Esophagus muscularis mucosa (tissue), 4 donors: ENCODE data around the gene RGMA. TPM values are rescaled to one million over a fixed set of nuclear protein-coding genes. Genes with fewer than 3 reads are reported as not detected.

ENCODE experiments used
- DNase-seq: peaks from one replicate; pipeline ENCODE4 v3.0.0-alpha.2; 2017; ENCODE audit errors: extremely low spot score
- H3K27ac ChIP-seq, 4 donors: fragments of 200-600 bp; sonication (generic); replicated peaks in 1 of 4; 1 replicate in 3 of 4; 2 replicates in 1 of 4; pipeline ENCODE4 v1.5.1; 2016 to 2019; ENCODE audit warnings: mild to moderate bottlenecking in 1 of 4
- H3K27me3 ChIP-seq, 4 donors: fragments of 200-600 bp; sonication (generic); one replicate each; pipeline versions ENCODE4 v1.5.1 to v1.6.0; 2016 to 2019
- H3K36me3 ChIP-seq, 4 donors: fragments of 200-600 bp; sonication (generic); one replicate each; pipeline ENCODE4 v1.5.1; 2016 to 2019
- H3K4me1 ChIP-seq, 4 donors: fragments of 200-600 bp; sonication (generic); one replicate each; pipeline ENCODE4 v1.5.1; 2016 to 2019
- H3K4me3 ChIP-seq, 4 donors: fragments of 200-600 bp; sonication (generic); 1 replicate in 2 of 4; 2 replicates in 2 of 4; pipeline ENCODE4 v1.5.1; 2016 to 2019; ENCODE audit warnings: mild to moderate bottlenecking in 4 of 4, moderate library complexity in 1 of 4
- H3K9me3 ChIP-seq, 4 donors: fragments of 200-600 bp; sonication (generic); 1 replicate in 3 of 4; 2 replicates in 1 of 4; pipeline ENCODE4 v1.5.1; 2016 to 2019
- EP300 ChIP-seq: sonication (generic); formaldehyde crosslinking; IDR thresholded peaks from one replicate; pipeline ENCODE4 v1.6.1; 2017; ENCODE audit warnings: antibody characterized with exemption
- POLR2A ChIP-seq: fragments of 450-650 bp; IDR thresholded peaks from one replicate; pipeline ENCODE4 v1.6.1; 2017; ENCODE audit warnings: antibody characterized with exemption, moderate library complexity, mild to moderate bottlenecking, low read depth
- POLR2AphosphoS5 ChIP-seq, 2 donors: sonication (generic); formaldehyde crosslinking; IDR thresholded peaks; one replicate each; pipeline ENCODE4 v1.6.1; 2017; ENCODE audit warnings: antibody characterized with exemption in 2 of 2
- WGBS: methylation state at CpG from one replicate; pipeline ENCODE4 v1.1.5; 2018; 5-methylcytosine and 5-hydroxymethylcytosine counted together
- intact Hi-C: fragments of 100-400 bp; cut with DNase I; formaldehyde crosslinking; loops from one replicate; pipeline ENCODE4 v1.15.1; 2023
- total RNA-seq, 4 donors: library from RNA; depleted of rRNA; stranded (reverse); fragments of >200 nt; gene quantifications; one replicate each; pipeline versions ENCODE4 v1.1.0 to v1.2.1, GENCODE V29; 2016
- TF ChIP-seq, protein P1 (sequence below), 3 experiments: fragments of 200-600 bp in 2 of 3; fragments of 450-650 bp in 1 of 3; sonication (generic) in 2 of 3; IDR thresholded peaks; one replicate each; pipeline ENCODE4 v1.5.1; 2017 to 2019; ENCODE audit warnings: antibody characterized with exemption in 3 of 3, mild to moderate bottlenecking in 2 of 3, moderate library complexity in 1 of 3

Gene RGMA
- total RNA-seq, 4 donors from 2014 or later = 101 to 312 (median 188) TPM

DNA sequence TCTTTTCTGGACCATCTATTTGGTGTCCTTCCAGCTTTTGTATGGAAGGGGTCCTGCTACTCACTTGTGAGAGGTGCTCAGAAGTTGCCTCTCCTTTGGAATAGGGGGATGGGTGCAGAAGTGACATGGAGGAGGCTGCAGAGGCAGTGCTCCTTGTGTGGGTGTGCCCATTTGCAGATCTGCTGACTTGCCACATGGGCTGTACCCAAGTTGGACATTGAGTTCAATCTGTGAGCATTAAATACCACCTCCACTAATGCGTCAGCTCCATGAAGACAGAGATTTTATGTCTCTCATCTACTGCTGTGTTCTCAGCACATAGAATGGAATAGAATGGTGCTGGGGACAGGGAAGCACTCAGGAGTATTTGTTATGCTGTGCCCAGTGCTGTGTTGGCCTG, 76.2 kb downstream of the RGMA start:
- no peak for TF ChIP-seq POLR2A
- TF ChIP-seq, protein P1, sequence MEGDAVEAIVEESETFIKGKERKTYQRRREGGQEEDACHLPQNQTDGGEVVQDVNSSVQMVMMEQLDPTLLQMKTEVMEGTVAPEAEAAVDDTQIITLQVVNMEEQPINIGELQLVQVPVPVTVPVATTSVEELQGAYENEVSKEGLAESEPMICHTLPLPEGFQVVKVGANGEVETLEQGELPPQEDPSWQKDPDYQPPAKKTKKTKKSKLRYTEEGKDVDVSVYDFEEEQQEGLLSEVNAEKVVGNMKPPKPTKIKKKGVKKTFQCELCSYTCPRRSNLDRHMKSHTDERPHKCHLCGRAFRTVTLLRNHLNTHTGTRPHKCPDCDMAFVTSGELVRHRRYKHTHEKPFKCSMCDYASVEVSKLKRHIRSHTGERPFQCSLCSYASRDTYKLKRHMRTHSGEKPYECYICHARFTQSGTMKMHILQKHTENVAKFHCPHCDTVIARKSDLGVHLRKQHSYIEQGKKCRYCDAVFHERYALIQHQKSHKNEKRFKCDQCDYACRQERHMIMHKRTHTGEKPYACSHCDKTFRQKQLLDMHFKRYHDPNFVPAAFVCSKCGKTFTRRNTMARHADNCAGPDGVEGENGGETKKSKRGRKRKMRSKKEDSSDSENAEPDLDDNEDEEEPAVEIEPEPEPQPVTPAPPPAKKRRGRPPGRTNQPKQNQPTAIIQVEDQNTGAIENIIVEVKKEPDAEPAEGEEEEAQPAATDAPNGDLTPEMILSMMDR (IDR thresholded peaks at IDR 0.05) = no peak
- Histone ChIP-seq H3K4me3 (no peak overlapping the region), H3K36me3 (peaks cover 73 to 100% (median 92%) of the 10 kb centered on the region in 4 donors), H3K4me1 (peaks cover 0 to 5% (median under 1%) of the 10 kb centered on the region in 4 donors), H3K9me3 (no peaks in the 10 kb centered on the region), H3K27ac (no peak overlapping the region), H3K27me3 (no peaks in the 10 kb centered on the region)
- 91% methylated on average over 1 of the region's 1 CpG for WGBS
- intact Hi-C loops = no loop called here
- DNase-seq = no peak

DNA sequence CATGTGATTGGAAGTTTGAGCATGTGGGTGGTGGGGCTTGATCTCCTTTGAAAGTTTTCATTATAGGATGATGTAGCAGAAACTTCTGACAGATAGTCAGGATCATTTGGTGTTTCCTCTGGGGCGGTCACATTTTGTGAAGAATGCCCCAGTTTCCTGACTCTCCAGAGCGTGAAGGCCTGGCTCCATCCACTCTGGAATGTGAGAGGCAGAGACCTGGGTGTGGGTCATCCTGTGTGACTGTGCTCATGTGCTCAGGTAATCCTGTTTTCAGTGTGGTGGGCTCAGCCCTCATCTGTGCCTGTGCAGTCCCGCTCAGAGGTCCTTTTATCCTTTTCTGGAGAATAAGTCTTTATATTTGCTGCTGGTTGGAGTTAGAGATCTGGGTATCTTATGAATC, 81.0 kb downstream of the RGMA start:
- no peak overlapping the region for H3K27ac ChIP-seq
- no peak for DNase-seq
- H3K4me3 ChIP-seq = no peak overlapping the region
- H3K9me3 ChIP-seq = no peaks in the 10 kb centered on the region
- no peak for TF ChIP-seq EP300
- TF ChIP-seq, protein P1 (IDR thresholded peaks at IDR 0.05) = no peak
- 100% methylated on average over 3 of the region's 3 CpGs for WGBS
- peaks cover 76 to 99% (median 94%) of the 10 kb centered on the region in 4 donors for H3K36me3 ChIP-seq
- intact Hi-C loops = no loop called here
- H3K27me3 ChIP-seq = no peaks in the 10 kb centered on the region
- H3K4me1 ChIP-seq = no peaks in the 10 kb centered on the region

DNA sequence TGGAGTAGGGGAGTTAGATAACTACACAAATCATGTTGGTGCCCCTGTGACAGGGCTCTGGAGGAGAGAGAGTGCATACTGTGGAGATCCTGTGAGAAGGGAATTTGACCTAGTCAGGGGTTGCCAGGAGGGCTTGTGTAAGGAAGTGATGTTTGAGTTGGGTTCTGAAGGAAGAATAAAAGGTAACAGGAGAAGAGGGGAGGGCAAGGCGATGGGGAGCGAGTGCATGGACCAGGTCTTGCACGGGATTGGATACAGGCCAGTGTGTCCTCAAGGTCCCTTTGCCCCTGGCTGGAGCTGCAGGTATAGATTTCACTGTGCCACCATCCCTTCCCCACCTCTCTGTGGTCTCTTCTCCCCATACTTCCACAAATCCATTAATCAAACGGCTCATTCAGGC, 83.9 kb downstream of the RGMA start:
- Histone ChIP-seq H3K4me3 (no peak overlapping the region), H3K4me1 (no peaks in the 10 kb centered on the region), H3K27ac (no peak overlapping the region), H3K9me3 (no peaks in the 10 kb centered on the region), H3K27me3 (no peaks in the 10 kb centered on the region), H3K36me3 (peaks cover 81 to 99% (median 94%) of the 10 kb centered on the region in 4 donors)
- TF ChIP-seq POLR2A (no peak), EP300 (no peak), POLR2AphosphoS5 (IDR thresholded peaks at IDR 0.05) (no peak)
- TF ChIP-seq, protein P1 (IDR thresholded peaks at IDR 0.05) = no peak
- no peak for DNase-seq
- intact Hi-C loops = no loop called here
- WGBS = 87% methylated on average over 4 of the region's 4 CpGs

DNA sequence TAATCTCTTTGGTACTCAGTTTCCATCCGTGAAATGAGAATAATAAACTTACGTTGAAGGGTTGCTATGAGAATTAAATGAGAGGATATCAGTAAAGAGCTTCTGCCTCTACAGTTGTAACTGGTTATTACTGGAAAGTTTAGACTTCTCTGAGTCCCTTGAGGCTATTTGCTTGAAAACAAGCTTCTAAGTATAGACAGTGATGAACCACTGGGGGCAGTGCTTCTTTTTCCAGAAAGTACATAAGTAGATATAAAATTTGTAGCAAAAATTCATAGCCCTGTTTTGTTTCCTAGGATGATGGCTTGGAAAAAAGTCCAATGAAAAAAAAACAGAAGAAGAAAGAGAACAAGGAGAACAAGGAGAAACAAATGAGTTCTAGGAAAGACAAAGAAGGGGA, 87.1 kb downstream of the RGMA start:
- Histone ChIP-seq H3K27ac (no peak overlapping the region), H3K4me3 (no peak overlapping the region), H3K9me3 (no peaks in the 10 kb centered on the region), H3K27me3 (no peaks in the 10 kb centered on the region), H3K4me1 (no peaks in the 10 kb centered on the region), H3K36me3 (peaks cover 70 to 100% (median 96%) of the 10 kb centered on the region in 4 donors)
- intact Hi-C loops = no loop called here
- WGBS = 96% methylated on average over 2 of the region's 2 CpGs
- no peak for TF ChIP-seq POLR2A
- TF ChIP-seq, protein P1 (IDR thresholded peaks at IDR 0.05) = peak in 1 of 3 experiments; percentile 13
- no peak for DNase-seq

DNA sequence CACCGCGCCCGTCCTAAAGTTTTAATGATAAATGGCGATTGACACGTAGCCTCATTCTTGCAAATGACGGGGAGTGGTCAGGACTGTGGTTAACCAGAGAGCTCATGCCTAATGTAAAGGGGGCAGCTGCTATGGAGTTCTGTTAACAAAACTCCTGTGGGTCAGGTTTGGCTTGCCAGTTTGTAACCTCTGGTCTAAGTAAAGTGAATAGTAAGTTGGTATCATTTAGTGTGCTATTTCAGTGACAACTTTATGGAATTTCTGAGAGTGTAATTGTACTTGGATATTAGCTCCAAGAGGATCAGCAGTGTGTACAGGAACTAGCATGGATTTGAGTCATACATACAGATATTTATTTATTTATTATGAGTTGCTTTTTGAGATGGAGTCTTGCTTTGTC, 87.9 kb downstream of the RGMA start:
- DNase-seq = no peak
- Histone ChIP-seq H3K27me3 (no peaks in the 10 kb centered on the region), H3K4me3 (no peak overlapping the region), H3K9me3 (no peaks in the 10 kb centered on the region), H3K27ac (no peak overlapping the region), H3K4me1 (no peaks in the 10 kb centered on the region), H3K36me3 (peaks cover 64 to 100% (median 96%) of the 10 kb centered on the region in 4 donors)
- no peak for TF ChIP-seq POLR2AphosphoS5 (IDR thresholded peaks at IDR 0.05)
- TF ChIP-seq, protein P1 (IDR thresholded peaks at IDR 0.05) = no peak
- TF ChIP-seq EP300 = no peak
- no peak for TF ChIP-seq POLR2A
- intact Hi-C loops = no loop called here
- 93% methylated on average over 6 of the region's 6 CpGs for WGBS
